Occipital lobe (tissue), 2 donors: ENCODE data around the gene TRIML1. TPM values are rescaled to one million over a fixed set of nuclear protein-coding genes. Genes with fewer than 3 reads are reported as not detected.

Experiments
- small RNA-seq: library from RNA; depleted of rRNA; stranded (forward); fragments of <200 nt; gene quantifications from one replicate; pipeline ENCODE3, GENCODE V24; 2014
- total RNA-seq: library from RNA; depleted of rRNA; stranded (reverse); fragments of >200 nt; gene quantifications from one replicate; pipeline ENCODE4 v1.2.3, GENCODE V29; 2014

Gene TRIML1
- total RNA-seq, 1 donor from 2014 or later: not detected

Small RNA genes lying within 50 kb of the gene (small RNA-seq; reads per million reads assigned to genes)
- gene RNU6-173P: not detected

Other genes starting within 250 kb of the TRIML1 start
- not detected for gene ZFP42, start 143.7 kb upstream of the TRIML1 start, total RNA-seq
- not detected for gene TRIML2, start 29.8 kb upstream of the TRIML1 start, total RNA-seq